Endothelial cell of umbilical vein (primary cell): Measurements from ENCODE around the gene LRRC27. TPM values are rescaled to one million over a fixed set of nuclear protein-coding genes. Genes with fewer than 3 reads are reported as not detected.
"Not testable (repeated sequence)": the region's sequence is repeated elsewhere in the genome, so short reads cannot be mapped to it uniquely, and the experiment has no call there.

Experiments used
- BruUV-seq: library from RNA; stranded (reverse); fragments of 400-500 nt; replicated peaks from 2 replicates; lab custom pipeline; 2021; lab: Mats Ljungman, UMichigan
- CTCF ChIA-PET: fragments of 300-600, 350-600 bp; sonication (Branson Sonifier 250); formaldehyde crosslinking; loops from one replicate; lab custom pipeline; 2021; ENCODE audit warnings: antibody characterized with exemption, inconsistent platforms; lab: Charles Lee
- POLR2A ChIA-PET: fragments of 300-600, 350-600 bp; sonication (Branson Sonifier 250); formaldehyde crosslinking; loops from one replicate; lab custom pipeline; 2021; ENCODE audit warnings: antibody characterized with exemption, inconsistent platforms; lab: Charles Lee
- DNase-seq: peaks from one replicate; pipeline ENCODE4 v3.0.0-alpha.2; 2011; ENCODE audit warnings: low read depth, low spot score
- FAIRE-seq: peaks from 2 replicates; lab custom pipeline; 2011; peaks lifted over from hg19 to GRCh38; lab: Jason Lieb, UNC
- H2AFZ ChIP-seq: 2 replicates; pipeline ENCODE4 v1.6.0; 2012; ENCODE audit warnings: low read depth, low read length, control low read depth, inconsistent platforms
- H3K27ac ChIP-seq: 2 replicates; pipeline ENCODE4 v1.5.1; 2011; ENCODE audit warnings: low read depth, mild to moderate bottlenecking, control low read depth, low read length, moderate library complexity; ENCODE audit not compliant: insufficient read depth
- H3K27me3 ChIP-seq, 2 experiments: 2 replicates each; pipeline versions ENCODE4 v1.6.0 to v1.6.1; 2011; ENCODE audit warnings: low read length in 2 of 2, mixed read lengths in 1 of 2; ENCODE audit not compliant: control insufficient read depth in 2 of 2, insufficient read depth in 2 of 2
- H3K36me3 ChIP-seq, 2 experiments: 2 replicates in 1 of 2; 3 replicates in 1 of 2; pipeline ENCODE4 v1.5.1; 2011; ENCODE audit warnings: low read length in 2 of 2, mild to moderate bottlenecking in 1 of 2, moderate library complexity in 1 of 2; ENCODE audit not compliant: control insufficient read depth in 2 of 2, insufficient read depth in 2 of 2; ENCODE audit errors: extremely low read depth in 1 of 2
- H3K4me1 ChIP-seq: 3 replicates; pipeline ENCODE4 v1.5.1; 2011; ENCODE audit warnings: mild to moderate bottlenecking, low read length; ENCODE audit not compliant: control insufficient read depth, insufficient read depth; ENCODE audit errors: extremely low read depth
- H3K4me2 ChIP-seq: 2 replicates; pipeline ENCODE4 v1.6.1; 2011; ENCODE audit warnings: low read length, control low read depth, mixed read lengths; ENCODE audit not compliant: insufficient read depth
- H3K4me3 ChIP-seq, 3 experiments: fragments of 200-600 bp in 1 of 3; sonication (generic), shearing (Covaris generic) in 1 of 3; replicated peaks in 1 of 3; 2 replicates each; pipeline ENCODE4 v1.5.1; 2011 to 2016; ENCODE audit warnings: control low read depth in 3 of 3, low read length in 3 of 3, mild to moderate bottlenecking in 2 of 3, inconsistent platforms in 1 of 3, low read depth in 1 of 3, moderate library complexity in 1 of 3; ENCODE audit not compliant: insufficient read depth in 1 of 3
- H3K79me2 ChIP-seq: 2 replicates; pipeline ENCODE4 v1.6.0; 2012; ENCODE audit warnings: low read length, inconsistent platforms; ENCODE audit not compliant: control insufficient read depth, insufficient read depth
- H3K9ac ChIP-seq: replicated peaks from 2 replicates; pipeline ENCODE3; 2011; ENCODE audit warnings: low read length, control low read depth; ENCODE audit not compliant: insufficient read depth; ENCODE audit errors: extremely low read depth
- H3K9me1 ChIP-seq: replicated peaks from 3 replicates; pipeline ENCODE4 v1.6.0; 2011; ENCODE audit warnings: mild to moderate bottlenecking, low read length; ENCODE audit not compliant: control insufficient read depth, insufficient read depth; ENCODE audit errors: extremely low read depth
- H3K9me3 ChIP-seq: replicated peaks from 2 replicates; pipeline ENCODE4 v1.5.1; 2012; ENCODE audit warnings: low read length, inconsistent platforms; ENCODE audit not compliant: control insufficient read depth, insufficient read depth
- H4K20me1 ChIP-seq: replicated peaks from 2 replicates; pipeline ENCODE3; 2011; ENCODE audit warnings: mild to moderate bottlenecking, low read length; ENCODE audit not compliant: control insufficient read depth, insufficient read depth; ENCODE audit errors: extremely low read depth
- CTCF ChIP-seq, 2 donors: IDR thresholded peaks; 1 replicate in 1 of 2; 2 replicates in 1 of 2; pipeline ENCODE4 v1.5.1; 2011; ENCODE audit warnings: low read length in 2 of 2, mild to moderate bottlenecking in 2 of 2, moderate library complexity in 2 of 2, control low read depth in 1 of 2, inconsistent platforms in 1 of 2, low read depth in 1 of 2; ENCODE audit not compliant: insufficient read depth in 1 of 2; ENCODE audit errors: extremely low read depth in 1 of 2
- EZH2 ChIP-seq: IDR thresholded peaks from 2 replicates; pipeline ENCODE4 v1.6.1; 2012; ENCODE audit warnings: borderline replicate concordance, low read depth, mild to moderate bottlenecking, moderate library complexity, low read length, inconsistent platforms; ENCODE audit not compliant: severe bottlenecking
- FOS ChIP-seq: IDR thresholded peaks from 2 replicates; pipeline ENCODE4 v1.6.1; 2011; ENCODE audit warnings: mild to moderate bottlenecking, low read length, moderate library complexity, borderline replicate concordance; ENCODE audit not compliant: insufficient read depth
- GATA2 ChIP-seq: IDR thresholded peaks from 2 replicates; pipeline ENCODE4 v1.7.0; 2011; ENCODE audit warnings: low read depth, mild to moderate bottlenecking, moderate library complexity, mixed read lengths, low read length; ENCODE audit not compliant: insufficient read length, insufficient read depth
- JUN ChIP-seq: IDR thresholded peaks from 2 replicates; pipeline ENCODE4 v1.6.1; 2011; ENCODE audit warnings: borderline replicate concordance, low read depth; ENCODE audit not compliant: insufficient read length, insufficient read depth
- MAX ChIP-seq: IDR thresholded peaks from 2 replicates; pipeline ENCODE4 v1.6.1; 2011; ENCODE audit not compliant: insufficient read depth, insufficient read length
- POLR2A ChIP-seq: IDR thresholded peaks from 2 replicates; pipeline ENCODE4 v1.6.1; 2012; ENCODE audit warnings: low read depth, mild to moderate bottlenecking, control low read depth, low read length
- dilution Hi-C: fragments of 300-500 bp; cut with MboI; formaldehyde crosslinking; loops from one replicate; pipeline ENCODE4 v1.15.0; 2019; ENCODE audit warnings: low sequenced_read_pairs; ENCODE audit not compliant: extremely low pct_ligation_motif_present
- intact Hi-C: fragments of 100-400 bp; cut with micrococcal nuclease; formaldehyde crosslinking; loops from one replicate; pipeline ENCODE4 v1.10.0; 2022
- polyA plus RNA-seq, 4 experiments: library from polyadenylated mRNA; depleted of rRNA in 3 of 4; stranded (reverse) in 3 of 4; unstranded in 1 of 4; fragments of >200 nt; gene quantifications; 2 replicates each; pipeline versions ENCODE4 v1.2.1 to v1.2.3, GENCODE V29; 2011 to 2012; ENCODE audit warnings: missing spikeins in 1 of 4
- total RNA-seq: library from RNA; stranded (reverse); gene quantifications from 2 replicates; pipeline ENCODE4 v1.2.3, GENCODE V29; 2021

Gene LRRC27
- total and polyA plus RNA-seq, 2 donors (not counting 3 experiments of a cell fraction or from before 2014, with no cell fraction given), result 8.3 to 13.6 TPM

DNA sequence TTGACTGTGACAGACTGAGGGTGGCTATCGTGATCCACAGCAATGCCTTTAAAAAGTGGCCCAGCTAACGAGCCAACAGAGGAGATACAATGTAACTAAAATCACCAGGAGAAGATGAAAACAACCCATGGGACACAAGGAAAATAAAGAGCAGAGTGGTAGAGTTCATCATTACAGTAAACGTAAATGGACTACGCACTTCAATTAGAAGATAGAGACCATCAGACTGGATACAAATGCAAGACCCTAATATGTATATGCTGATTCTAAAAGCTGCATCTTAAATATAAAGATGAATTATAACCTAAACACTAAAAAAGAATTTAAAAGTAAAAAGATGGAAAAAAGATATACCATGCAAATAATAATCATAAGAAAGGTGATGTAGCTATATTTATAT, 17.7 kb upstream of the LRRC27 start:
- intact Hi-C loops, result no loop called here
- ChIA-PET POLR2A (no interaction called here), CTCF (no interaction called here)
- FAIRE-seq (no peak), DNase-seq (no peak)
- Histone ChIP-seq H3K36me3 (no peaks in the 10 kb centered on the region), H3K27ac (no peak overlapping the region), H3K9ac (no peak overlapping the region), H3K4me3 (no peak overlapping the region), H4K20me1 (no peaks in the 10 kb centered on the region), H3K9me1 (no peaks in the 10 kb centered on the region), H3K79me2 (no peaks in the 10 kb centered on the region), H3K9me3 (no peaks in the 10 kb centered on the region), H3K27me3 (peaks cover 4 to 5% of the 10 kb centered on the region in 2 experiments), H2AFZ (no peak overlapping the region), H3K4me1 (no peaks in the 10 kb centered on the region), H3K4me2 (no peak overlapping the region)
- TF ChIP-seq EZH2, result no peak
- no peak for TF ChIP-seq FOS
- no peak for TF ChIP-seq JUN
- TF ChIP-seq CTCF (IDR thresholded peaks at IDR 0.05; ENCODE audit: extremely low read depth in 1 of 2, insufficient read depth in 1 of 2, low read depth in 1 of 2, low read length in 2 of 2), result no peak
- no peak for TF ChIP-seq MAX
- TF ChIP-seq POLR2A, result no peak
- TF ChIP-seq GATA2, result no peak
- dilution Hi-C loops, result no loop called here
- no TSS peak for BruUV-seq

GRCh38 chr10:132314881-132315280, 17.1 kb upstream of the LRRC27 start:
- CTCF ChIA-PET, H3K27me3 ChIP-seq, BruUV-seq: not testable (repeated sequence)

More at GRCh38 chr10:132314881-132315280, 17.1 kb upstream of the LRRC27 start:
- H4K20me1 ChIP-seq, POLR2A ChIA-PET, dilution Hi-C loops, H2AFZ ChIP-seq, H3K4me3 ChIP-seq, H3K9me3 ChIP-seq, H3K4me1 ChIP-seq, intact Hi-C loops, H3K4me2 ChIP-seq, DNase-seq, H3K27ac ChIP-seq, H3K36me3 ChIP-seq, H3K9ac ChIP-seq, H3K79me2 ChIP-seq, FAIRE-seq, H3K9me1 ChIP-seq: not testable (repeated sequence)
